Left ventricle myocardium inferior (tissue), 1 donor: Measurements from ENCODE around the gene LAIR1. TPM values are rescaled to one million over a fixed set of nuclear protein-coding genes. Genes with fewer than 3 reads are reported as not detected.

ENCODE experiments used
- DNase-seq: peaks from one replicate; pipeline ENCODE4 v3.0.0-alpha.2; 2020
- H3K27ac ChIP-seq: fragments of 200-600 bp; replicated peaks from 2 replicates; pipeline ENCODE4 v1.8.0; 2021
- H3K27me3 ChIP-seq: fragments of 200-600 bp; 2 replicates; pipeline ENCODE4 v1.8.0; 2021; ENCODE audit warnings: low read depth
- H3K36me3 ChIP-seq: fragments of 200-600 bp; 2 replicates; pipeline ENCODE4 v1.8.0; 2021
- H3K4me1 ChIP-seq: fragments of 200-600 bp; 2 replicates; pipeline ENCODE4 v1.8.0; 2021
- H3K4me3 ChIP-seq: fragments of 200-600 bp; 2 replicates; pipeline ENCODE4 v1.8.0; 2021; ENCODE audit warnings: mild to moderate bottlenecking, moderate library complexity
- H3K9me3 ChIP-seq: fragments of 200-600 bp; replicated peaks from 2 replicates; pipeline ENCODE4 v1.8.0; 2021
- intact Hi-C: fragments of 100-400 bp; cut with micrococcal nuclease; formaldehyde crosslinking; loops from one replicate; pipeline ENCODE4 v1.11.0; 2022
- total RNA-seq: library from RNA; stranded (reverse); fragmentation: NEBNext Ultra II Directional; extraction: Animal tissue kit (Norgen Biotek cat#: 25700); gene quantifications from one replicate; pipeline ENCODE4 v1.2.1, GENCODE V29; 2021
- TF ChIP-seq, protein P1 (sequence below): fragments of 200-600 bp; IDR thresholded peaks from 2 replicates; pipeline ENCODE4 v1.8.0; 2021; ENCODE audit warnings: antibody characterized with exemption, mild to moderate bottlenecking, borderline replicate concordance
- donor health status: DM: no; HTN: yes; CAD: no; lungs with severe emphysema.

The LAIR1 gene
- total RNA-seq, 1 donor from 2014 or later, result 5.1 TPM

DNA sequence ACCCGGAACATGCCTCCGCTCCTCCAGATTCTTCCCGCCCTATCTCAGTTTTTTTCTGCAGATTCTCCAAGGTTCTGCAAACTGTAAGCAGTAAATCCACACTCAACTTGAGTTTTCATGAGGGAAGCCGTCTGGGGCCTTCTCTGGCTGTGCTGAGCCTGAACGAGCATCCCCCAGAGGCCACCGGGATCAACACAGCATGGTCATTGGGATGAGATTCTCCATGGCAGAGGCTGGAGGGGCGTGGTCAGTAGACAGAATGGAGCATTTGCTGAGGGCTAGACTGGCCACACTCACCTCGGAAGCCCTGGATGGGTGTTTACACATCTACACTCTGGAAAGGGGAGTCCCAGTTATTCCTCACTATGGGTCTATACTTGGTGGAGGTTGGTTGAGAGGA is 23.4 kb downstream of the LAIR1 start:
- peaks cover 35% of the 10 kb centered on the region for H3K27me3 ChIP-seq
- TF ChIP-seq, protein P1, sequence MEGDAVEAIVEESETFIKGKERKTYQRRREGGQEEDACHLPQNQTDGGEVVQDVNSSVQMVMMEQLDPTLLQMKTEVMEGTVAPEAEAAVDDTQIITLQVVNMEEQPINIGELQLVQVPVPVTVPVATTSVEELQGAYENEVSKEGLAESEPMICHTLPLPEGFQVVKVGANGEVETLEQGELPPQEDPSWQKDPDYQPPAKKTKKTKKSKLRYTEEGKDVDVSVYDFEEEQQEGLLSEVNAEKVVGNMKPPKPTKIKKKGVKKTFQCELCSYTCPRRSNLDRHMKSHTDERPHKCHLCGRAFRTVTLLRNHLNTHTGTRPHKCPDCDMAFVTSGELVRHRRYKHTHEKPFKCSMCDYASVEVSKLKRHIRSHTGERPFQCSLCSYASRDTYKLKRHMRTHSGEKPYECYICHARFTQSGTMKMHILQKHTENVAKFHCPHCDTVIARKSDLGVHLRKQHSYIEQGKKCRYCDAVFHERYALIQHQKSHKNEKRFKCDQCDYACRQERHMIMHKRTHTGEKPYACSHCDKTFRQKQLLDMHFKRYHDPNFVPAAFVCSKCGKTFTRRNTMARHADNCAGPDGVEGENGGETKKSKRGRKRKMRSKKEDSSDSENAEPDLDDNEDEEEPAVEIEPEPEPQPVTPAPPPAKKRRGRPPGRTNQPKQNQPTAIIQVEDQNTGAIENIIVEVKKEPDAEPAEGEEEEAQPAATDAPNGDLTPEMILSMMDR, result no peak
- no peaks in the 10 kb centered on the region for H3K9me3 ChIP-seq
- intact Hi-C loops, result no loop called here
- no peaks in the 10 kb centered on the region for H3K36me3 ChIP-seq
- no peaks in the 10 kb centered on the region for H3K4me1 ChIP-seq
- DNase-seq, result no peak
- no peak overlapping the region for H3K4me3 ChIP-seq
- no peak overlapping the region for H3K27ac ChIP-seq

DNA sequence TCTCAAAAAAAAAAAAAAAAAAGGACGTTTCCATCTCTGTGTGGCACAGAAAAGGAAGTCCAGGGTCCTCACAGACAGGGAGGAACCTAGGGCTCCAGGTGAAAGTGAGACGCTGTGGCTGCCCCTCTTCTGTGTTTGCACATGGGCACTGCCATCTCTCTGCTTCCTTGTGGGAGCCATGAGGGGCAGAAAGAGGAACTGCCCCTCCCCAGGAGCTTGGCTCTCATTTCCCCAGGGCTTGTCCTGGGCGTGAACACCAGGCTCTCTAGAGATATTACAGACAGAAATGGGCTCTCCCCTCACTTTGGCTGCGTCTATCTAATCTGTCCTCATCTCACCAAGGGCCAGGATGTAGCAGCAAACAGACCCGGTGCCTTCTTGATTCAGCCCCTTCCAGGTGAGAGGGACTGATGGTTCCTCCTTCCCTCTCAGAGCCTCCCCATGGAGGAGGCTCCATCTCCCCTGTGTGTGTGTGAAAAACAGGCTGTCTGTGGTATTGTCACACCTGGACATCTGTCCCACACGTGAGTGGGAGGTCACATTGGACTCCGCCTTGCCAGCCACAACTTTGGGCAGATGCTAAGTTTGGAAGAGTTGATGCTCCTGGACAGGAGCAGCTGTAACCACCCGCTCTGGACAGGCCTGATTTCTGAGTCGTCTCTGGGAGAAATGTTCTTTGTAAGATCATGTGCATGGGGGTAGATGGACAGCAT is 24.9 kb downstream of the LAIR1 start:
- intact Hi-C loops, result no loop called here
- DNase-seq, result no peak
- H3K9me3 ChIP-seq, result no peaks in the 10 kb centered on the region
- no peaks in the 10 kb centered on the region for H3K4me1 ChIP-seq
- peaks cover 35% of the 10 kb centered on the region for H3K27me3 ChIP-seq
- H3K4me3 ChIP-seq, result no peak overlapping the region
- H3K27ac ChIP-seq, result no peak overlapping the region
- H3K36me3 ChIP-seq, result no peaks in the 10 kb centered on the region
- TF ChIP-seq, protein P1, result no peak

DNA sequence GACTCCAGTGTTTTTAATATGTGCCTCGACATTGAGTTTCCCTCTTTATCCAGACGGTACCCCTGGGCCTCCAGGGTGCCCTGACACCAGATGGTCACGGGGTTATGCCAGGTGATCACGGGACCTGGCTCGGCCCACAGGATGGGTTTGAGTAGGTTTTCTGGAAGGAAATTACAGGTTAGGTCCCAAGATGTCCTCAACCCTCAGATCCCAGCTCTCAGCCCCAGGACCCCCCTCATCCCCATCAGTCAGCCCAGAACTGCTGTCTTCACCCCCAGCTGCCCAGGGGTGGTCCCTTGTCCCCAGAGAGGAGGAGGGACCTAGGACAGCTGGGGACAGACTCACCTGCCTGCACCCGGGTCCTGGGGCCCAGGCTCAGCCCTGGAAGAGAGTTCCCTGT is 26.2 kb downstream of the LAIR1 start:
- Histone ChIP-seq H3K27ac (no peak overlapping the region), H3K4me1 (no peaks in the 10 kb centered on the region)
- DNase-seq, result no peak

DNA sequence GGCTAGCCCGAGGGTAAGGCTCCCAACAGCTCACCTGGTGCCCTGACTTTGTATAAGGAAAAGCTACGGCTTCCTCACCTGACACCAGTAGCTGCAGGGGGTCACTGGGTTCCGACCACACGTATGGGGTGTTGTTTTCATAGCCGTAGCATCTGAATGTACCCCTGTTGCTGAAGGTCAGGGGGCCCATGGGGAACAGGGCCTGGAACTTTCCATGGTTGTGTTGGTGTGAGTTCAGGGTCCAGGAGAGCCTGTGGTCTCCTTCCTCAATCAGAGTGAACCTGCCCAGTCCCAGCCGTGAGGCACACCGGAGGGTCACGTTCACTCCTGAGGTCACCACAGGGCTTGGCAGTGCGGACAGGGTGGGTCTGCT is 26.9 kb downstream of the LAIR1 start:
- Histone ChIP-seq H3K36me3 (no peaks in the 10 kb centered on the region), H3K27ac (no peak overlapping the region), H3K27me3 (peaks cover 42% of the 10 kb centered on the region), H3K4me1 (no peaks in the 10 kb centered on the region), H3K4me3 (no peak overlapping the region), H3K9me3 (no peaks in the 10 kb centered on the region)
- DNase-seq, result no peak
- TF ChIP-seq, protein P1, result no peak
- intact Hi-C loops, result no loop called here

More for the DNA sequence above, 26.2 kb downstream of the LAIR1 start:
- Histone ChIP-seq H3K9me3 (no peaks in the 10 kb centered on the region), H3K27me3 (peaks cover 38% of the 10 kb centered on the region), H3K4me3 (no peak overlapping the region), H3K36me3 (no peaks in the 10 kb centered on the region)
- TF ChIP-seq, protein P1, result no peak
- intact Hi-C loops, result no loop called here

DNA sequence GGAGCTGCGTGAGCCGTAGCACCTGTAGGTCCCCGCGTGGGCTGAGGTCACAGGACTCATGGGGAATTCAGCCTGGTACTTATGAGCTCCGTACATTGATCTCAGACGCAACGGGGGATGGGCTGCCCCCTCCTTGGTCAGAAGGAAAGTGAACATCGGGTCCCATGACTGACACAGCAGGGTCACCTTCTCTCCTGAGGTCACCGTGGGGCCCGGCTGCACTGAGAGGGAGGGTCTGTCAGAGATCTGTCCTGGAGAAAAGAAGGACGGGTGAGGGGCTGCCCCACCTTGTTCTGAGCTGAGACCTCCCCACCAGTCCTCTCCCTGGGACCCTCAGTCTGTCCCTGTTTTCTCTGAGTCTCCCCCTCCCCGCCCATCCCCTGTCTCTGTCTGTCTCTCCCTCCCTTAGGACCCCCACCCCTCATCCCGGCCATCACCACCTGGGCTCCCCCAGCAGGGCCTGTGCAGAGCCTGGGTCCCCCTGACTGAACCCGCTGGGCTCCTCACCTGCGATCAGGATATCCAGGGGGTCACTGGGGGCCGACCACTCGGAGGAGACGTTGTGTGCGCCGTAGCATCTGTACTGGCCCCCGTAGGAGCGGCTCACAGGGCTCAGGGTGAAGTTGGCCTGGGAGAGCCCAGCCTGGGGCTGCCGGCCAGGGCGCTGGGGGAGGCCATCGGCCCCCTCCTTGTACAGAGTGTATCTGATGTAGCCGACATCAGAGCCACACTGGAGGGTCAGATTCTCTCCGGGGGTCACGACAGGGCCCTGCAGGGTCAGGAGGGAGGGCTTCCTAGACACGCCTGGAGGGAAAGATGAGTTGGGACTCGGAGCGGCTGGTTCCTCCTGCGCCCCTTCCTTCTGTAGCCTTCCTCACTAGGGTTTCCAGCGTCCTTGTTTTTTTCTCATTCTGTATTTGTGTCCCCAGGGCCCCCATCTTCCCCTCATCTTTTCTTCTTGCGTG is 27.6 kb downstream of the LAIR1 start:
- Histone ChIP-seq H3K4me1 (no peaks in the 10 kb centered on the region), H3K27ac (no peak overlapping the region), H3K9me3 (no peaks in the 10 kb centered on the region), H3K36me3 (no peaks in the 10 kb centered on the region), H3K4me3 (no peak overlapping the region), H3K27me3 (peaks cover 47% of the 10 kb centered on the region)
- TF ChIP-seq, protein P1, result no peak
- intact Hi-C loops, result no loop called here
- DNase-seq, result no peak
